ELR (cell line): Measurements from ENCODE around the gene PRKAR1B.

Source experiments
- DNase-seq: peaks from one replicate; pipeline ENCODE4 v3.0.0-alpha.2; 2015; ENCODE audit warnings: low read depth

PRKAR1B gene

DNA sequence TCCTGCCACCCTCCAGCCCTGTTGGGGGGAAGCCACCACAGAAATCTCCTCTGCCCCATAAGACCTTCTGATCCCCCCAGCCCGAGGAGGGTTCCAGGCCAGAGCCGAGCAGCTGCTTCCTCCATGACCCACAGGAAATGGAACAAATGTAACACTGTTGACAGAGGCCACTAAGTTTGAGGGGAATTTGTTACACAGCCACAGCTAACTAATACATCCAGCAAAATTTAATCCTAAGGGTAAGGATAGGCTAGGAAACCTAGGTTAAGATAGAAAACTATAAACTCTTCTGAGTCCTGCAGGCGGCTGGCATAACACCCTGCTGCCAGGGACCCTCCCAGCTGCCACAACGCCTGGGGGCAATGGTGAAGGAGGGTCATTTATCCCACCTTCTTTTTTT lies 140.6 kb downstream of the PRKAR1B start:
- DNase-seq: no peak

DNA sequence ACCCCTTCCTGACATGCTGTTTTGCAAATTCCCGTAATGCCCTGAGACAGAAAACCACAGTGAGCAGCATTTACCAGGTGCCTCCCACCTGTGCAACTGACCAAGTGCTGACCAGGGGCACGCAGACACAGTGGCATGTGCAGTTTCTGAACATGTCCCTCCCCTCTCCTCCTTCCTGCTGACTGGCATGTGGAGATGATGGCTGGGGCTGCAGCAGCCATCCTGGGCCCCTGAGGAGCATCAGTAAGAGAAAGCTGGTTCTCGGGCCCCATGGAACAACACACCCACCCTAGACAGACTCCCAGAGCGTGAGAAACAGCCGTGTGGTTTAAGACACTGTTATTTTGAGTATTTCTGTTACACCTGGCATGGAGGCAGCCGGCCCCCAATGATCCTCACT lies 141.2 kb downstream of the PRKAR1B start:
- no peak for DNase-seq

DNA sequence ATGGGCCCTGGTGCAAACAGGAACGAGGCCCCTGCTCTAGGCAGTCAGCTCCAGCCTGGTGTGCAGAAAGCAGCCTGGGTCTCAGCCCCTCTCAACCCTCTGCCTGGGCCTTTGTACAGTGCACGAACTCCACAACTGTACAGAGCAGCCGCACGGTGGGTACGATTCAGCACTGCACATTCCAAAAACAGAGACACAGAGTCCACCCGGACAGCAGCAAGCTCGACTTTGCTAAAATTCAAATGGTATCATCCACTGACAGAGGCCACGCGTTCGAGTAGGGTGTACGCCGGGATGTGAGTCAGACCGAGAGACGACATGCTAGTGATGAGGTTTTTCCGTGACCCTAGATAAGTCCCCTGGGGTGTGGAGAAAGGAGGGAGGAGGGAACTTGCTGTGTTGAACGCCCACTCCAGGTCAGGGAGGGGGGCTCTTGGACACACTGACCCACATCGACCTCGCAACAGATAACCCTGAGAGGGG lies 141.8 kb downstream of the PRKAR1B start:
- no peak for DNase-seq

DNA sequence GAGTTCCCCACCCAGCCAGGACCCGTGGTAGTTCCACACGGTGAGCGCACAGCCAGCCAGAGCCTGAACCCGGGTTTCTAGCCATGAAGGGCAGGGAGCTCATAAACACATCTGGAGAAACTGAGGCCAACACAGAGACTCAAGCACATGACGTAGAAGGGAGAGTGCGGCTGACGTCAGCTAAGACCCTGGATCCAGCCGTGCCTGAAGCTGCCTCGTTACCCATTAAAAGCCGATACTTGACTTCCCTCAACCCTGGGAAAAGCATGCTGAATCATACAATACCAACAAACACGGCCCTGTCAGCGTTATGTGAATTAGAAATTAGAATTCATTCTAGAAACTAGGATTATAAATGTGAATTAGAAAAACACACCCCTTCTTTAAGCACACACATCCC lies 142.3 kb downstream of the PRKAR1B start:
- DNase-seq: no peak

DNA sequence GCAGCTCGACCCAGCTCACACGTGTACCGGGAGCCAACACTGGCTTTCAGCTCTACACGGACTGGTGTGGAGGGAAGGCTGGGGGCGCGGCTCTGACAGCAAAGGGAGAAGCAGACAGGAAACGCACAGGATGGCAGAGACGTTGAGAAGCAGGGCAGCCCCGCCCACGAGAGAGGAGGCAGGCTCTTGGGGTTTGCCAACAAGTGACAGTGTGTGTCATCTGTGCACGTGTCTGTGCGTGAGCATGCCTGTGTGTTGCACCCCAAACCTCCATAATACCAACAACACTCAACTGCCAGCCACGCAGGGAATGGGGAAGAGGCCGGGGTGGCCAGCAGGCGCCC lies 143.0 kb downstream of the PRKAR1B start:
- no peak for DNase-seq

GRCh38 chr7:583410-584121 lies 143.5 kb downstream of the PRKAR1B start:
- no peak for DNase-seq

DNA sequence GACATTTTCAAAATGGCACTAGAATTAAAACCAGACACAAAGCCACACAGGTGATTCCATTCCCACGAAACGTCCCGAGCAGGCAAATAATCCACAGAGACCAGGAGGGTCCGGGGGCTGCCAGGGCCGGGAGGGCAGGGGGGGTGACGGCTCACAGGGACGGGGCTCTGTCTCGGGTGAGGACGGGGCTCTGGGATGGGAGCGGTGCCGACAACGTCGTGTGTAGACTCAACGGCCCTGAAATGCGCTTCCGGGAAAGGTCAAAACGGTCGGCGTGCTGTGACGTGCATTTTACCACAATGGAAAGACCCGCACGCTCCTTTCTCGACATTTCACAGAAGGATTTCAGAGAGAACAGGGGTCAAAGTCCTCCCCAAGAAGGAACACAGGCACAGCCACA lies 144.2 kb downstream of the PRKAR1B start:
- no peak for DNase-seq

DNA sequence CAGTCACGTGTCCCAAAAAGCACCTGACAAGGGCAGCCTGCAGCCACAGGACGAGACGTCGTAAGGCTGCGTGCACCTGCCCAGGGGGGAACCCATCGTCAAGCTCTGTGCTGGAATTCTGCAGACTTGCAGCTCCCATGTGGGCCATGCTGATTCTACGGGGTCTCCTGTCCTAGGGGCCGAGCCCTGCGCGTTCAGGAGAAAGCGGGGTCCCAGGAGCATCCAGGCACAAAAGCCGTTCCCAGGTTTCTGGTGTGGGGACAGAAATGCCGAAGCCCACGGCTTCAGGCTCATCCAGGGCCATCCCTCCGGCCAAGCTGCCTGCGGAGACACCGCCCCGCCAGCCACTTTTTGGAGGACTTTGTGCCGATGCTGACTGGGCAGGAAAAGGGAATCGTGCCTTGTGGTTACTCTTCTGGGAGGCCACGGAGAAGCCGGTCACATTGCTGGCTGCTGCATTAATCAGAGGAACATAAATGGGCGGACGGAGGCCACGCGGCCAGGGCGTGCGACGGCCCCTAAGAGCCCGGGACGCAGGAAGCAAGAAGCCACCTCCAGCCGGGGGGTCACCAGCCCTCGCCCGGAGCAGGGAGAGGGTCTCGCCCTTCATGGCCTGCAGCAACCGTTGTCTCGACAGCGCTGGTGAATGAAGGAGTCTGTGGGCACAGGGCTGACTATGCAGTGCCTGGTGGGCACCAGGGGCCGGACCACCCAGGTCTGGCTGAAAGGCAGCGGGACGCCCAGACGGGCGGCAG lies 144.8 kb downstream of the PRKAR1B start:
- no peak for DNase-seq

DNA sequence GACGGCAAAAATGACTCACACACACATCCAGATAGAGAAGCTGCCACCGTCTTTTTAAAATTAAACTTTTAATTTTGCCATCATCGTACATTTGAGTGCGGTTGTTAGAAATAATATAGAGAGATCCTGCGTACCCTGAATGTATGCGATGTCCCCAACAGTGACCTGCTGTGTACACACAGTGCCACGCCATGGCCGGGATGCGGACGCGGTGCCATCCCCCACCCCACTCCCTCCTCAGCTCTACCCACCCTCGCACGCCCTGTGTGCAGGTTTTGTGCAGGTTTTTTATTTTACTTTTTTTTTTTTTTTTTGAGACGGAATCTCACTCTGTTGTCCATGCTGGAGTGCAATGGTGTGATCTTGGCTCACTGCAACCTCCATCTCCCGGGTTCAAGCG lies 148.7 kb downstream of the PRKAR1B start:
- no peak for DNase-seq

GRCh38 chr7:577741-578370 lies 149.2 kb downstream of the PRKAR1B start:
- DNase-seq: no peak

- no peak for DNase-seq
These were observed 149.8 kb downstream of the PRKAR1B start for GRCh38 chr7:577278-577665.

DNA sequence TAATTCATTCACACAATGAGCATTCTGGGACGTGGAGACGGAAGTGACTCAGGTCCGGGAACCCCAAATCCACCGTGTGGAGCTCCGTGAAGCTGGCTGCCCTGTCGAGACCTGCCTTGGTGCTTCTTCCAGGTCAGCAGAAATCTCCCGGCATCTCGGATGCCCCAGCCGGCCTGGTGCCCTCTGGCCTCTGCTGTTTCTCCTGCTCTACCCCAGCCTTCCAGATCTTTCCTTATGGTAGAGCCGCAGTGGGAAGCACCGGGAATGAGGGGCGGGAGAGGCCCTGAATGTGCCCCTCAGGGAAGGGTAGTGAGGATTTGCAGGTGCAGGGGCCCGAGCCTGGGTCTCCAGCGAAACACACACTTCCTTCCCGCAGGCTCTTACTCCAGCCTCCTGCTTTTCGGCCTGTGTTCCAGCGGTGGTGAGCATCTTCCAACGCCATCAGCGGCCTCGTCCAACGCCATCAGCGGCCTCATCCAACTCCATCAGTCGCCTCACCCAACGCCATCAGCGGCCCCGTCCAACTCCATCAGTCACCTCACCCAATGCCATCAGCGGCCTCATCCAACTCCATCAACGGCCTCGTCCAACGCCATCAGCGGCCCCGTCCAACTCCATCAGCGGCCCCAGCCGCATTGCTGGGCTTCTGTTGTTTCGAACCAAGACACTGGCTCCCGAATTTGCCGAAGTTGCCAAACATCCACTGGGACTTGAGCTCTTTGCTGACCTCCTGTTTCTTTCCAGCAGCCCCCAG lies 150.4 kb downstream of the PRKAR1B start:
- DNase-seq: no peak

- DNase-seq: no peak
These were observed 151.4 kb downstream of the PRKAR1B start for GRCh38 chr7:575425-576366.

DNA sequence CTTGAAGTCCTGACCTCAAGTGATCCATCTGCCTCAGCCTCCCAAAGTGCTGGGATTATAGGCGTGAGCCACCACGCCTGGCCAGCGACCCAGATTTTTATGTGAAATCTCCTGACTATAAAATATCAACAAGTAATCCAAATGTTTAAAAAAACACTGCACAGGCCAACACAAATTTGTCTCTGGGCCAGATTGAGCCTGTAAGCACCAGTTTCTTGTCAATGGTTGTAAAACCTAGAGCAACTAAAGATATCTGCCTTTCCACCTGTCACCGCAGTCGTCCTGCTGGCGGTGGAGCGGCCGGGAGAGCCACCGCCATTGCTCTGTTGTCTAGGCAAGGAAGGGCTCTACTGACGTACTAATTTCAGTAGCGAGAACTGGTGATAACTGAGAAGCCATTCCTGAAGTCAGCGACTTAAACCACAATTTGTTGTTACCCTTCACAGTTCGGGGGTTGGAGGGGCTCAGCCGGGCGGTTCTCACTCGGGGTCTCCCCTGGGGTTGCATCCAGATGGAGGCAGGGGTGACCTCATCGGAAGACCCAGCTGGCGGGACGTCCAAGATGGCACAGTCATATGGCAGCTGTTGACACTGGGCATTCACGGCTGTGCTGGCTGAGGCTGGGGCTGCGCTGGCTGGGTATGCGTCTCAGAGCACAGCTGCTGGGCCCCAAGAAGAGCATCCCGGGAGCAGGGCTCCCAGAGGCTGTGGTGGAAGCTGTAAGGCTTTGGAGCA lies 152.3 kb downstream of the PRKAR1B start:
- DNase-seq: no peak

DNA sequence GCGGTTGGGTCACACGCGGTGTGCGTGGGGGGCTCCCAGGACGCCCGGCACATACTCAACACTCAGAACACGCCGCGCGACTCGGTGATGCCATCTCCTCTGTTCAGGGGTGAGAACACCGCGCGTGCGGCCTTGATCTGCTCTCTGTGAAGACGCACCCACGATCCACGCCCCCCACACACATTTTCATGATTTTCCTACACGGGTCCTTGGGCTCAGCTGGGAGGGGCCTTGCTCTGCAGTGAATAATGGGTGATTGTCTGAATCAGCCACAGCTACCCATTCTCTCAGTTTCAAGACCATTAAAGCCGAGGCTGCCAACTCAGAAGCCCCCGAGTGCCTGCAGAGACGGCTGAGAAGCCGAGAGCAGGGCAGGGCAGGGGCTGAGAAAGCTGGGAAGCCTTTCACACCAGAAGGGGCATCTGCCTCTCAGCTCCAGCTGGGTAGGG lies 153.1 kb downstream of the PRKAR1B start:
- no peak for DNase-seq

DNA sequence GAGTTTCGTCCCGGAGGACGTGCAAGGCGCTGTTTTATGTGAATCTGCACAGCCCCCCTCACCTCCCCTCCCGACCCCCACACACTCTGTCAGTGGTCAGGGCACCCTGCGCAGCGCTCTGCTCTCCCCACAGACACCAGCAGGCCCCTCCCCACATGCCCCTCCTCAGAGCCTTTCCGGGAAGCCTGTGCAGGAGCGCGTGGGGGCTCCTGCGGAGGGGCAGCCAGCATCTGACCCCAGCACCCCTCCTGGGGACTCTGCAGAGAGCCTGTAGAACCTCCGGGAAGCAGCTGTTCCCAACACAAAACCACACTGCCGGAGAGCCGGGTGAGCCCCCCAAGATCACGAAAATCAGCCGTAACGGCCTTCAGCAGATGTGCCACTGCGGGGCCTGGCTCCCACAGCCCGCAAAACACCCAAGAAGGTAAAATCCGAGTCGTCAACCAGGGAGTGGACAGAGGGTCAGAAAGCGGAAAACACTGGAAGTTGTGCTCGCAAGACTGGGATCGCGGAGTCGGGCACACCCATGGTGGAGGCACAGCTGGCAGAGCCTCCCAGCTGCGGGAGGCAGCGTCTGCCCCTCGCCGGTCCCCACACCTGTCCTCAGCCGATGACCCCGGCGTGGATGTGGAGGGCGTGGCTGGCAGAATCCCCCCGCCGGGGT lies 153.7 kb downstream of the PRKAR1B start:
- no peak for DNase-seq

- no peak for DNase-seq
These were observed 154.4 kb downstream of the PRKAR1B start for GRCh38 chr7:572416-573268.

- no peak for DNase-seq
These were observed 155.2 kb downstream of the PRKAR1B start for GRCh38 chr7:571718-572415.
